HUES6 (cell line): ENCODE data around the gene SLC39A11.
"Not testable (repeated sequence)": the region's sequence is repeated elsewhere in the genome, so short reads cannot be mapped to it uniquely, and the experiment has no call there.

Experiments used
- H3K27ac ChIP-seq: 2 replicates; pipeline ENCODE4 v1.7.0; 2013; ENCODE audit warnings: low read depth, mild to moderate bottlenecking, low read length, inconsistent platforms
- H3K27me3 ChIP-seq: 2 replicates; pipeline ENCODE4 v1.6.1; 2013; ENCODE audit warnings: low read length; ENCODE audit not compliant: control insufficient read depth, insufficient read depth
- H3K36me3 ChIP-seq: 2 replicates; pipeline ENCODE4 v1.6.1; 2013; ENCODE audit warnings: low read length; ENCODE audit not compliant: control insufficient read depth, insufficient read depth
- H3K4me1 ChIP-seq: 2 replicates; pipeline ENCODE4 v1.6.1; 2013; ENCODE audit warnings: low read length; ENCODE audit not compliant: control insufficient read depth, insufficient read depth
- H3K4me3 ChIP-seq: 2 replicates; pipeline ENCODE4 v1.5.1; 2013; ENCODE audit warnings: low read depth, low read length
- H3K9ac ChIP-seq: one replicate; pipeline ENCODE4 v1.6.1; 2013; ENCODE audit warnings: mild to moderate bottlenecking, low read length
- H3K9me3 ChIP-seq: 2 replicates; pipeline ENCODE4 v1.6.1; 2013; ENCODE audit warnings: low read depth, low read length; ENCODE audit not compliant: control insufficient read depth, insufficient read depth

Gene SLC39A11

DNA sequence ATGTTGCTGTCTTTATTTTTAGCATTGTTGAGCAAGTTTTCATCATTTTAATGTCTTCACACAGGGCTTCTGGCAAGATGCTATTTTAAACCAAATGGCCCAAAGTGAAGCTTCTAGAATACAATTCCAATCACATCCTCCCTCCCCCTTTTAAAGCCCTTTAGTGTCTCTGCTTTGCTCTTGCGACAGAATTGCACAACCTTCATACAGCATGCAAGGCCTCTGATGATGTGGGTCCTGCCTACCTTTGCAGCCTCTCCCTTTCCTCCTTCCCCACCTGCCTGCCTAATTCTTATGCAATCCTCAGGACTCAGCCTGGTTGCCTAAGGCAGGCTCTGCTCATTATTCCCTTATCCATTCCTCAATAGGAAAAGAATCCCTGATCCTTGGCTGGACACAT, 381.7 kb downstream of the SLC39A11 start:
- no peaks in the 10 kb centered on the region for H3K27me3 ChIP-seq
- H3K9me3 ChIP-seq: peaks cover 11% of the 10 kb centered on the region
- no peaks in the 10 kb centered on the region for H3K36me3 ChIP-seq
- no peak overlapping the region for H3K4me3 ChIP-seq
- no peaks in the 10 kb centered on the region for H3K4me1 ChIP-seq
- no peak overlapping the region for H3K27ac ChIP-seq
- H3K9ac ChIP-seq: no peak overlapping the region

DNA sequence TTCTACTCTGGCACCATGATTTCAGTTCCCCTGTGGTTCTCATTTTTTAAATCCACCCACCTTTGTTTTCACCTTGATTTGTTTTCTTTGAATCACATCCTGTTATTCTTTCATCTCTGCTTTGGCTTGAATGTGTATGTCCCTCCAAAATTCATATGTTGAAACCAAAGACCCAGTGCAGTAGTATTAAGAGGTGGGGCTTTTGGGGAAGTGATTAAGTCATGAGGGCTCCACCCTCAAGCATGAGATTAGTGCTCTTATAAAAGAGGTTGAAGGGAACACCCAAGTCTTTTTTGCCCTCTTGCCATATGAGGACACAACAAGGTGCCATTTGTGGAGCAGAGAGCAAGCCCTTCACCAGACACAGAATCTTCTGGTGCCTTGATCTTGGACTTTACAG, 382.3 kb downstream of the SLC39A11 start:
- Histone ChIP-seq H3K4me1 (no peaks in the 10 kb centered on the region), H3K27ac (no peak overlapping the region), H3K36me3 (no peaks in the 10 kb centered on the region), H3K9me3 (peaks cover 11% of the 10 kb centered on the region), H3K4me3 (no peak overlapping the region), H3K27me3 (no peaks in the 10 kb centered on the region), H3K9ac (no peak overlapping the region)

DNA sequence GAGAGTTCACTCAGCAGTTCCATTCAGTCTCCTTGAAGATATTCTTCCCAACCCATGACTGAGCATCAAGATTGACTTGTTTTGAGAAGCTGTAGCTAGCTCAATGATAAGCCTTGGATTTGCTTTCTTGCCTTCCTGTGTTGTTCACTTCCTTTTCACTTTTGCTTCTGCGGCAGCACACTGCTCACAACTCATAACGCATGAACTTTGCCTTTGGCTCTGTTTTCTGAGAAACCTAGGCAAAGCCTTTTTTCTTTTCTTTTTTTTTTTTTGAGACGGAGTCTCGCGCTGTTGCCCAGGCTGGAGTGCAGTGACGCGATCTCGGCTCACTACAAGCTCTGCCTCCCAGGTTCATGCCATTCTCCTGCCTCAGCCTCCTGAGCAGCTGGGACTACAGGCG, 383.8 kb downstream of the SLC39A11 start:
- not testable (repeated sequence) for H3K36me3 ChIP-seq, H3K4me1 ChIP-seq, H3K27me3 ChIP-seq, H3K27ac ChIP-seq, H3K4me3 ChIP-seq, H3K9ac ChIP-seq
- H3K9me3 ChIP-seq: peaks cover 11% of the 10 kb centered on the region

DNA sequence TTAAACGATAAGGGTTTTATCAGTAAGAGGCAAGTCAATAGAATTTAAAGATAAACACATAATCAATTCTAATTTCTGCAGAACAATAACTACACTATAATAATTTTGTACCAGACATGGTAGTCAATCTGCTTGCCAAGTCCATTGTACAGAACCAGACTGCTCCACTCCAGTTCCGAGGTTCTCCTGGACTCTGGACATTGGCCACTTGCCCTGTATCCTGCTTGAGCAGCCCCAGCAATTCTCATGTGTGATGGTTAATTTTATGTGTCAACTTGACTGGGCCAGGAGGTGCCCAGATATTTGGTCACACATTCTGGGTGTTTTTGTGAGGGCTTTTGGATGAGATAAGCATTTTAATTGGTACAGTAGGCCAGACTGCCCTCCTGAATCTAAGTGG, 384.6 kb downstream of the SLC39A11 start:
- no peak overlapping the region for H3K4me3 ChIP-seq
- H3K9me3 ChIP-seq: peaks cover 11% of the 10 kb centered on the region
- no peak overlapping the region for H3K9ac ChIP-seq
- no peaks in the 10 kb centered on the region for H3K27me3 ChIP-seq
- no peaks in the 10 kb centered on the region for H3K4me1 ChIP-seq
- no peaks in the 10 kb centered on the region for H3K36me3 ChIP-seq
- no peak overlapping the region for H3K27ac ChIP-seq

DNA sequence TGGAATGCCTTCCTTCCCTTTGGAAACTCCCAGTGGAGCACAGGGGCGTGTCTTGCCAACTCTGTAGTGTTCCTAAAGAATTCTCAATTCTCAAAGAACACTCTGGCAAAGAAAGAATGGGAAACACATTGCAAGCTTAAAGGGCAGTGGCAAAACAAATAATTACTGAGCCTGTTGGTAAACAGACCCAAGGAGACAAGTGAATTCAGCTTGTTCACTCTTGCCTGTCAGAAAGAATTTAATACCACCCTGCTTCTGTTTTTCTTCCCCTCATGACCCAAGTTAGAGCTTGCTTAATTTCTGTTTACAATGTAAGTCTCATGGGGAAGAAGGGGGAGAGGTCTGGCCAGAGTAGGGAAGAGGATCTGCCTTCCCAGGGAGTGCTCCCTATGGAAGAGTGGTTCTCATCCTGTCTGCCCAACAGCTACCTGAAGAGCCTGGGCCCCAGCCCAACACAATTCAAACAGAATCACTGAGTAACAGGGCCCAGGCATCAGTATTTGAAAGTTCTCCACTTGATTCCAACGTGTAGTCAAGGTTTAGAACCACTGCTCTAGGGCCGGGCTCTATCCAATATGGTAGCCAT, 386.0 kb downstream of the SLC39A11 start:
- Histone ChIP-seq H3K4me1 (no peaks in the 10 kb centered on the region), H3K27me3 (no peaks in the 10 kb centered on the region), H3K9ac (no peak overlapping the region), H3K27ac (no peak overlapping the region), H3K36me3 (no peaks in the 10 kb centered on the region), H3K9me3 (peaks cover 11% of the 10 kb centered on the region), H3K4me3 (no peak overlapping the region)

DNA sequence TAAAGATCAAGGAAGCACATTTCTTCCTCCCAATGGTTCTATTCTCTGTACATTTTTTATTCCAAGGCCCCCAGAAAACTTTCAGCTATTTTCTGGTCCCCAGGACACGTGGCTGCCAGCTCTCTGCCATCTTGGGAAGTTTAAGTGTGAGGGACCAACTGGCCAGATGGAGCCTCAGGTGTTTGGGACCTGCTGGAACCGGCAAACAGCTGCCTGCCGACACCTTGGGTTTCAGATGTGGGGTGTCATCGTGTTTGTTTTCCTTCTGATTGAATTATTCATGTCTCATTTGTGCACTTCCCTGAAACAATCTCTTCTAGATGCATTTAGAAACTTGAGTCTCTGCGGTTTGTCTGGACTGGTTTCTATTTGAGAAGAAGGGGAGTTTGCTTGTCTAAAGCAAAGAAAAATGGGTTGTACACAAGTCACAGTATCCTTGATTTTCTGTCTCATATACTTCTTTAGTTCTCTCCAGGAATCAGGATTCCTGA, 386.5 kb downstream of the SLC39A11 start:
- H3K9ac ChIP-seq: no peak overlapping the region
- no peak overlapping the region for H3K27ac ChIP-seq
- no peak overlapping the region for H3K4me3 ChIP-seq
- H3K9me3 ChIP-seq: peaks cover 10% of the 10 kb centered on the region
- no peaks in the 10 kb centered on the region for H3K27me3 ChIP-seq
- no peaks in the 10 kb centered on the region for H3K36me3 ChIP-seq
- H3K4me1 ChIP-seq: no peaks in the 10 kb centered on the region

DNA sequence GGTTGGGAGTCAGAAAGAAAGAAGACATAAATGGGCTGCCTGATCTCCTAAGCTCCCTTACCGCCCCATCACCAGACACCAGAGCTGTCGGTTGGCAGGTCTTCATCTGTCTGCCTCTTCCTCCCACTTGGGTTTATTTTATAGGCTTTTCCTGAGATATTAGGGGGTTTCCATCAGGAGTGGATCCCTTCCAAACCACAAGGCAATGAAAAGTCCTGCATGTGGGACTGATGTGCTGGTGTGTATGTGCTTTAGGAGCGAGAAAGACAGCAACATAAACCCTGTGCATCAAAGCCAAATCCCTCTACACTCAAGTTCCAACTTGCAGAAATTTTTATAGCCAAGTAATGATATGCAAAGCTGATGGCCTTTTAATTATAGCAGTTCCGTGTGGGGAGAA, 389.5 kb downstream of the SLC39A11 start:
- H3K36me3 ChIP-seq: no peaks in the 10 kb centered on the region
- H3K4me3 ChIP-seq: no peak overlapping the region
- H3K9me3 ChIP-seq: peaks cover 7% of the 10 kb centered on the region
- H3K27ac ChIP-seq: no peak overlapping the region
- no peaks in the 10 kb centered on the region for H3K27me3 ChIP-seq
- H3K4me1 ChIP-seq: no peaks in the 10 kb centered on the region
- no peak overlapping the region for H3K9ac ChIP-seq

DNA sequence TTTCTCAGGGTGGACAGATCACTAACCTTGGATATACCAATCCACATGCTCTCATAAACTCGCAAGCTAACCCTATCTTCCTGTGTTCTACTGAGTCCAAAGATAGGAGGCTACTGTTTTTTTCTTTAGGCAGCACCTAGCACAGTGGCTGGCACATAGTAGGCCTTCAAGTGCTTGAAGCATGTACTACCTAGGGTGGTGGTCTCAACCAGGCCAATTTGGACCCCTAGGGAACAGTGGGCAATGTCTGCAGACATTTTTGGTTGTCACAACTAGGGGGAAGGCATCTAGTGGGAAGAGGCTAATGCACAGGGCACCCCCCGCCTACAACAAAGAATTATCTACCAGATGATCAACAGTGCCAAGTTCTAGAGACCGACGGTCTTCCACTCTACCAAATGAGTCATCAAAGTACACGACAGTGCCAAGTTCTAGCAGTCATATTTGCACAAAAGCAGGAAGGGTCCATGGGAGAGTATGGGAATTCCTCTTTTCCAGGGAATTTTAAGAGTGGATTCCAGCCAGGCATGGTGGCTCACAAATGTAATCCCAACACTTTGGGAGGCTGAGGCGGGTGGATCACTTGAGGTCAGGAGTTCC, 390.3 kb downstream of the SLC39A11 start:
- H3K4me1 ChIP-seq: no peaks in the 10 kb centered on the region
- no peak overlapping the region for H3K4me3 ChIP-seq
- no peak overlapping the region for H3K9ac ChIP-seq
- no peaks in the 10 kb centered on the region for H3K36me3 ChIP-seq
- H3K27me3 ChIP-seq: no peaks in the 10 kb centered on the region
- peaks cover 7% of the 10 kb centered on the region for H3K9me3 ChIP-seq
- H3K27ac ChIP-seq: no peak overlapping the region

DNA sequence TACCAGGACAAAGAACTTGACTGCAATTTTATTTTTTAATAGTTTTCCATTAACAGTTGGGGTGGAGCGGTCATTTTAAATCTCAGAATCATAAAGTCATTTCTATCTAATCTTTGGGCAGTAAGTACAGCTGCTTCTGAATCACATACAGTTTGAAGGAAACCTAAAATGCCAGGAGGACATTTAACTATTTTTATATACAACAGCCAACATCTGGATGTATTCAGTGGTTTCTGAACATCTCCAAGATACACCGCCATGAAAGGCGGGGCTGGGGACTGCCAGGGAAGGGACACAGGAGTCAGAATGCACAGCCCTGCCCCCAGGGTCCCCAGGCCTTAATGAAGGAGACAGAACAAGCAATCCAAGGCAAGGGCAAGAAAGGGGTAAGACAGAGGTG, 392.3 kb downstream of the SLC39A11 start:
- H3K4me1 ChIP-seq: no peaks in the 10 kb centered on the region
- peaks cover 7% of the 10 kb centered on the region for H3K9me3 ChIP-seq
- H3K36me3 ChIP-seq: no peaks in the 10 kb centered on the region
- H3K9ac ChIP-seq: no peak overlapping the region
- no peak overlapping the region for H3K27ac ChIP-seq
- no peak overlapping the region for H3K4me3 ChIP-seq
- H3K27me3 ChIP-seq: no peaks in the 10 kb centered on the region

DNA sequence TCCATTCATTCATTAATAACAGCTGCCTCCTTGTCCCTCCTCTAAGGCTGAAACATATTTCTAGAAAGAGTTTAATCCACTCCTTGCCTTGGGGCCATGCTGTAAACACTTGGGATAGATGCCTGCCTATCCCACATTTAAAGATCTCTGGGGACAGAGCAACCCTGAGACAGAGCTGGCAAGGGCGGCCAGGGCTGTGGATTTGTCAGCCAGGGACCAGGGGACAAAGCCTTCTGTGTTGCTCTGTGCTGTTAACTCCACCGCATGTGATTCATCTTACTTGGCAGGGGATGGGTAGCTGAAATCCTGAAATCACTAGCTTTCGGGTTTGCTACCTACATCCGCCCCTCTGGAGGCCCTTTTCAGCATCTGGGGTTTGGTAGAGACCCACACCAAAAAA, 392.9 kb downstream of the SLC39A11 start:
- H3K4me3 ChIP-seq: no peak overlapping the region
- no peaks in the 10 kb centered on the region for H3K36me3 ChIP-seq
- H3K9ac ChIP-seq: no peak overlapping the region
- no peaks in the 10 kb centered on the region for H3K4me1 ChIP-seq
- H3K9me3 ChIP-seq: peaks cover 7% of the 10 kb centered on the region
- no peak overlapping the region for H3K27ac ChIP-seq
- H3K27me3 ChIP-seq: no peaks in the 10 kb centered on the region

DNA sequence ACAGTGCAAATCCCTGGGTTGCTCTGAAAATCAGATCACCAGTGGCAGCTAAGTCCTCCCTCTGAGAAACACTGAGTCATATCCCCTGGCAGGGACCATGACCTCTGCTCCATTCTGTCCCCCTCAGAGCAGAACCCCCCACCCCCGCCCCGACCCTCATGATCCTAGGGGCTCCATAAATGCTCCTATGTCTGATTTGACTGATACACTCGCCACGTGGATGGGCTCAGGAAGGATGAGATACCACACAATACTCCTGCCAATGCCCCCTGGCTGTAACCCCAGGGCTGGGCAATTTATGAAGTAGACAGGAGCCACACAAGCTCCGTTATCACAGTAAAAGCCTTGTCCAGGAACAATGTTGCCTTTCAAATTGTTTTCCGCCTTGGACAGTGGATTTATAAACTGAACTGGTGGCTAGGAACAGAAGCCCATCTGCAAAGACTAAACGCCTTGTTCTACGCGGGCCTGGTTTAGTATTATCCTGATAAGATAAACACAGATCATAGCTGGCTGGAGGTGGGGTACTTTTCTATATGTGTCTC, 394.8 kb downstream of the SLC39A11 start:
- Histone ChIP-seq H3K4me1 (no peaks in the 10 kb centered on the region), H3K27ac (no peak overlapping the region), H3K27me3 (no peaks in the 10 kb centered on the region), H3K9me3 (peaks cover 7% of the 10 kb centered on the region), H3K4me3 (no peak overlapping the region), H3K36me3 (no peaks in the 10 kb centered on the region), H3K9ac (no peak overlapping the region)
